ENCODE measurements around the gene XYLT1.

DNA sequence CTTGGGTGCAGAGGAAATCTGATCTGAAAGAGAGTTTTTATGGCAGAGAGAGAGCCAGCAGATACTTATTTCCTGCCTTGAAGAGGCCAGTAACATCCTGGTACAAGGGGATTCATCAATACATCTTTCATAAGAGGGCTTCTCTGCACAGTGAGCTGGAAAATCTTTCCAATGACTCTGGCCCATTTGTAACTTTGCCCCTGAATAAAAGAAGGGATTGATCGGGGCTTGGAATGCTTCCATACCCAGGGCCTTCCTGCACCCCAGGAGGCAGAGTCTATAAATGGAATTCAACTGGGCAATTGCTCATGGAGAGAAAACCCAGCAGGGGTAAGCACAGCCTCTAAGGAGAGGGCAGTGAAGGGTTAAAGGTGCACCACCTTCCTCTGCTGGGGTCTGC lies 163.3 kb downstream of the XYLT1 start:
- TF ChIP-seq, protein P1, sequence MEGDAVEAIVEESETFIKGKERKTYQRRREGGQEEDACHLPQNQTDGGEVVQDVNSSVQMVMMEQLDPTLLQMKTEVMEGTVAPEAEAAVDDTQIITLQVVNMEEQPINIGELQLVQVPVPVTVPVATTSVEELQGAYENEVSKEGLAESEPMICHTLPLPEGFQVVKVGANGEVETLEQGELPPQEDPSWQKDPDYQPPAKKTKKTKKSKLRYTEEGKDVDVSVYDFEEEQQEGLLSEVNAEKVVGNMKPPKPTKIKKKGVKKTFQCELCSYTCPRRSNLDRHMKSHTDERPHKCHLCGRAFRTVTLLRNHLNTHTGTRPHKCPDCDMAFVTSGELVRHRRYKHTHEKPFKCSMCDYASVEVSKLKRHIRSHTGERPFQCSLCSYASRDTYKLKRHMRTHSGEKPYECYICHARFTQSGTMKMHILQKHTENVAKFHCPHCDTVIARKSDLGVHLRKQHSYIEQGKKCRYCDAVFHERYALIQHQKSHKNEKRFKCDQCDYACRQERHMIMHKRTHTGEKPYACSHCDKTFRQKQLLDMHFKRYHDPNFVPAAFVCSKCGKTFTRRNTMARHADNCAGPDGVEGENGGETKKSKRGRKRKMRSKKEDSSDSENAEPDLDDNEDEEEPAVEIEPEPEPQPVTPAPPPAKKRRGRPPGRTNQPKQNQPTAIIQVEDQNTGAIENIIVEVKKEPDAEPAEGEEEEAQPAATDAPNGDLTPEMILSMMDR (conservative IDR thresholded peaks at IDR 0.05; ENCODE audit: low read depth, low read length), result no peak
- TF ChIP-seq EZH2phosphoT487 (IDR thresholded peaks at IDR 0.05; ENCODE audit: borderline replicate concordance, low read length), result no peak
